Fibroblast of villous mesenchyme (primary cell): ENCODE data around the gene GNPNAT1. TPM values are rescaled to one million over a fixed set of nuclear protein-coding genes. Genes with fewer than 3 reads are reported as not detected.

Experiments used
- DNase-seq: peaks from one replicate; pipeline ENCODE4 v3.0.0-alpha.2; 2010; ENCODE audit warnings: low read depth
- H3K4me3 ChIP-seq: 2 replicates; pipeline ENCODE4 v1.5.1; 2011; ENCODE audit warnings: low read depth, mild to moderate bottlenecking, low read length
- CTCF ChIP-seq: IDR thresholded peaks from 2 replicates; pipeline ENCODE4 v1.5.1; 2012; ENCODE audit warnings: low read depth, mild to moderate bottlenecking, low read length; ENCODE audit not compliant: insufficient read depth
- total RNA-seq: library from RNA; depleted of rRNA; stranded (reverse); fragments of >200 nt; gene quantifications from 2 replicates; pipeline ENCODE4 v1.2.3, GENCODE V29; 2012

The GNPNAT1 gene
- total RNA-seq: 23.8 and 31.1 TPM in 2 replicates

- TF ChIP-seq CTCF: no peak
- H3K4me3 ChIP-seq: peak within 1 kb of the TSS; percentile 65
These were observed at the start of gene GNPNAT1 for GRCh38 chr14:52791223-52792096. GNPNAT1 (minus strand) TSS chr14:52791607; CDS start chr14:52784650, 6,957 bp downstream.

GRCh38 chr14:52840877-52841276, 49.5 kb upstream of the GNPNAT1 start:
- no peak for TF ChIP-seq CTCF
- no peak overlapping the region for H3K4me3 ChIP-seq
- peak; percentile 52 for DNase-seq

More at GRCh38 chr14:52791223-52792096, at the start of gene GNPNAT1:
- peak; percentile 91 for DNase-seq

- no peak for TF ChIP-seq CTCF
- no peak overlapping the region for H3K4me3 ChIP-seq
- DNase-seq: no peak
These were observed 46.0 kb upstream of the GNPNAT1 start for GRCh38 chr14:52837451-52837850.

GRCh38 chr14:52836063-52836462, 44.7 kb upstream of the GNPNAT1 start:
- TF ChIP-seq CTCF: no peak
- no peak overlapping the region for H3K4me3 ChIP-seq
- DNase-seq: no peak

- DNase-seq: peak; percentile 78
- no peak for TF ChIP-seq CTCF
- no peak overlapping the region for H3K4me3 ChIP-seq
These were observed 43.9 kb upstream of the GNPNAT1 start for GRCh38 chr14:52835122-52835903.

- H3K4me3 ChIP-seq: no peak overlapping the region
- DNase-seq: peak; percentile 73
- no peak for TF ChIP-seq CTCF
These were observed 43.0 kb upstream of the GNPNAT1 start for GRCh38 chr14:52834440-52834842.
